AG04449 (cell line): ENCODE measurements around the gene OPHN1.
"Not testable (repeated sequence)": the region's sequence is repeated elsewhere in the genome, so short reads cannot be mapped to it uniquely, and the experiment has no call there.

Experiments used
- CTCF ChIA-PET: fragments of 350-600 bp; formaldehyde crosslinking; extraction: SDS; loops from one replicate; lab custom pipeline; 2021; ENCODE audit warnings: antibody characterized with exemption; lab: Yijun Ruan, JAX
- POLR2A ChIA-PET: fragments of 400-600, 350-600 bp; formaldehyde crosslinking; extraction: SDS; loops from one replicate; lab custom pipeline; 2020; ENCODE audit warnings: antibody characterized with exemption, inconsistent platforms; lab: Yijun Ruan, JAX
- DNase-seq: peaks from one replicate; pipeline ENCODE4 v3.0.0-alpha.2; 2010; ENCODE audit warnings: low read depth, low spot score
- H3K4me3 ChIP-seq: 2 replicates; pipeline ENCODE4 v1.5.1; 2011; ENCODE audit warnings: low read depth, mild to moderate bottlenecking, control low read depth, low read length
- TF ChIP-seq, protein P1 (sequence below): IDR thresholded peaks from one replicate; pipeline ENCODE4 v1.5.1; 2011; ENCODE audit warnings: mild to moderate bottlenecking, moderate library complexity, low read length, control low read depth, inconsistent platforms; ENCODE audit not compliant: insufficient read depth; ENCODE audit errors: missing control alignments

OPHN1 gene

DNA sequence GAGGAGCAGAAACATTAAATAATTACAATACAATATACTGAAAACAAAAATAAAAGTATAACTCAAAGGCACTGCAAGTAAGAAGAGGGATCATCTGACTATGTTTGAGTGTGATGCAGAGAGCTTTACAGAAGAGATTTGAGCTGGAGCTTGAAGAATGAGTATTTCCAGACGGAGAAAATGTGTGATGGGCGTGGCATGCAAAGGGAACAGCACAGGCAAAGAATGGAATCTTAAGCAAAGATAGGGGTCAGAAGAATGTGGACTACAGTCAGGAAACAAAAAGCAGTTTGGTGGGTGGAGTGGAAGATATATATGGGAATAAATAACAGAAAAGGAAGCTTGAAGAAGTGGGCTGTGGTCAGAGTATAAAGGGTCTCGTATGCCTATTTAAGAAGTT, 45.5 kb downstream of the OPHN1 start:
- H3K4me3 ChIP-seq: no peak overlapping the region

DNA sequence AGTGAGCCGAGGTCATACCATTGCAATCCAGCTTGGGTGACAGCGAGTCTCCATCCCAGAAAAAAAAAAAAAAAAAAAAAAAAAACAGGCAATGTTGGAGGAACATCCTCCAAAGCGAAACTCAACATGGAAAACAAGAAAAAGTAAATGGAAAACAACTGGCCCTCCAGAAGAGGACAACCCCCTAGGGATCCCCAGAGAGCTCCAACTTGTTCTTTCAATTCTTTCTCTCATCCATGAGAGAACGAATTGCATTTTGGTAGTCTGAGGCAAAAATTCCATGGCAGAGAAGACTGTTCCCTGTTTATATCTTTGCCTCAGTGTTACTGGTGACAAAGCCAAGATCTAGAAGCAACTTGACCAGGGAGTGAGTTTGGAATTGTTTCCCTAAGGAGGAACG, 49.8 kb downstream of the OPHN1 start:
- POLR2A ChIA-PET: no interaction called here
- CTCF ChIA-PET: no interaction called here
- no peak overlapping the region for H3K4me3 ChIP-seq
- TF ChIP-seq, protein P1, sequence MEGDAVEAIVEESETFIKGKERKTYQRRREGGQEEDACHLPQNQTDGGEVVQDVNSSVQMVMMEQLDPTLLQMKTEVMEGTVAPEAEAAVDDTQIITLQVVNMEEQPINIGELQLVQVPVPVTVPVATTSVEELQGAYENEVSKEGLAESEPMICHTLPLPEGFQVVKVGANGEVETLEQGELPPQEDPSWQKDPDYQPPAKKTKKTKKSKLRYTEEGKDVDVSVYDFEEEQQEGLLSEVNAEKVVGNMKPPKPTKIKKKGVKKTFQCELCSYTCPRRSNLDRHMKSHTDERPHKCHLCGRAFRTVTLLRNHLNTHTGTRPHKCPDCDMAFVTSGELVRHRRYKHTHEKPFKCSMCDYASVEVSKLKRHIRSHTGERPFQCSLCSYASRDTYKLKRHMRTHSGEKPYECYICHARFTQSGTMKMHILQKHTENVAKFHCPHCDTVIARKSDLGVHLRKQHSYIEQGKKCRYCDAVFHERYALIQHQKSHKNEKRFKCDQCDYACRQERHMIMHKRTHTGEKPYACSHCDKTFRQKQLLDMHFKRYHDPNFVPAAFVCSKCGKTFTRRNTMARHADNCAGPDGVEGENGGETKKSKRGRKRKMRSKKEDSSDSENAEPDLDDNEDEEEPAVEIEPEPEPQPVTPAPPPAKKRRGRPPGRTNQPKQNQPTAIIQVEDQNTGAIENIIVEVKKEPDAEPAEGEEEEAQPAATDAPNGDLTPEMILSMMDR: no peak
- DNase-seq: no peak

More for the DNA sequence above, 45.5 kb downstream of the OPHN1 start:
- POLR2A ChIA-PET: no interaction called here
- CTCF ChIA-PET: no interaction called here
- no peak for DNase-seq
- TF ChIP-seq, protein P1: no peak

DNA sequence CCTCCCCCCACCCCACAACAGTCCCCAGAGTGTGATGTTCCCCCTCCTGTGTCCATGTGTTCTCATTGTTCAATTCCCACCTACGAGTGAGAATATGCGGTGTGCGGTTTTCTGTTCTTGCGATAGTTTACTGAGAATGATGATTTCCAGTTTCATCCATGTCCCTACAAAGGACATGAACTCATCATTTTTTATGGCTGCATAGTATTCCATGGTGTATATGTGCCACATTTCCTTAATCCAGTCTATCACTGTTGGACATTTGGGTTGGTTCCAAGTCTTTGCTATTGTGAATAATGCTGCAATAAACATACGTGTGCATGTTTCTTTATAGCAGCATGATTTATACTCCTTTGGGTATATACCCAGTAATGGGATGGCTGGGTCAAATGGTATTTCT, 55.7 kb downstream of the OPHN1 start:
- H3K4me3 ChIP-seq, DNase-seq, CTCF ChIA-PET, POLR2A ChIA-PET: not testable (repeated sequence)

DNA sequence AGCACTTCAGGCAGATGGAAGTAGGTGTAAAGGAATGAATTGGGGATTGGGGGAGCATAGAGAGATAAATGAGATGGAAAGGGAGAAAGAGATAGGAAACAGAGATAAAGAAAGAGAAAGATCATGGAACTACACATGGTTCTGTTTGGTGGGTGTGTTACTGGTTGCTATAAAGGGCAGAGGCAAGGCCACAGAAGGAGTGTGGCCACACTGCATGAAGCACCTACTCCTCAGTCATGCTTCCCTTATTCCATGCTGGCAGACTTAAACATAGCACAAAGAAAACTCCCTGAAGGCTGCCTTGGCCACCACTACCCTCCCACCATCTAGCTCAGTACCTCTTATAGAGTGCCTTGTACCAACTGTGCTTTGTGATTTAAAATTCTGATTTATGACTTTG, 56.9 kb downstream of the OPHN1 start:
- TF ChIP-seq, protein P1: no peak
- no peak overlapping the region for H3K4me3 ChIP-seq
- POLR2A ChIA-PET: no interaction called here
- no peak for DNase-seq
- CTCF ChIA-PET: no interaction called here

DNA sequence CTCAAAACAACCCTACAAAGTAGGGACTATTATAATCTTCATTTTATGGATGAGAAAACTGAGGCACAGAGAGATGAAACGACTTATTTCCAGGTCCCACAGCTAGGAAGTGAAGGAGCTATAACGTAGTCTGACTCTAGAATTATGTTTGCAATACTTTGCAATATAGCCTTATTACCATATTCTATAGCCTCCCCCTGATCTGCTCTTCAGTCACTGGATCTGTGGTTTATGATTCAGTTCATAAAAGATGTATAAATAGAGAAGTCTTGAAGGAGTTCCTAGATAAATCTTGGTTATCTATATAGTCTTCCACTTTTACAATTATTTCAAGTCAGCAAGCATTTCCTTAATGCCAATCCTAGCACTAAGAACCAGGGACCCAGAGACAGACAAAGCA, 57.5 kb downstream of the OPHN1 start:
- TF ChIP-seq, protein P1: no peak
- H3K4me3 ChIP-seq: no peak overlapping the region
- ChIA-PET CTCF (no interaction called here), POLR2A (no interaction called here)
- DNase-seq: no peak

DNA sequence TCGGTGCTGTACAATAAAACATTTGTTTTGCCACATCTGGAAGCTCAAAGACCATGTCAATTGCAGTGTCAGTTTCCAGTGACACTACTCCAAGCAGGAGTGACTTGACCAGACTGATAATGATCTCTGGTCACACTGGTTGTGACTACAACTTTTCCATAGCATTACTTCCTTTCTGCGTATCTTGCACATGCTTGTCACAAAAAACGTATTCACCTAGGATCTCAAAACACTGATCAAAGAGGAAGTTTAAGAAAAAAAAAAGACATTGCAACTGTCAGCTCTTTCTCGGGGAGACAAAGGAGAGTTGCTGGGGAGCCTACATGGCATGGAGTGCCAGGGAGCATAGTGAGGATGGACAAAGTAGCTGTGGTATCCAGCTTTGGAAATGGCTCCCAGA, 60.6 kb downstream of the OPHN1 start:
- DNase-seq: no peak
- CTCF ChIA-PET: no interaction called here
- POLR2A ChIA-PET: no interaction called here
- no peak overlapping the region for H3K4me3 ChIP-seq
- TF ChIP-seq, protein P1: no peak

DNA sequence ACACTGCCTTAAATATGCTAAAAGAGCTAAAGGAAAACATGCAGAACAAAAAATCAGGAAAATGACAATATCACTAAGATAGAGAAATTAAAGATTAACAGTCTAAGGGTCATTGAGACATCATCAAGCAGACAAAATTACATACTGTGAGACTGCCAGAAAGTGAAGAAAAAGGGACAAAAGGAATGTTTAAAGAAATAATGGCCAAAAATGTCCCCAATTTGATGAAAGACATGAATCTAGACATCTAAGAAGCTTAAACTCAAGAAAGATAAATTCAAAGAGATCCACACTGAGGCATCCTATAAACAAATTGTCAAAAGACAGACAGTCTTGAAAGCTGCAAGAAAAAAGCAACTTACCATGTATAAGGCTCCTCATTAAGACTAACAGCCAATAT, 63.7 kb downstream of the OPHN1 start:
- TF ChIP-seq, protein P1: no peak
- H3K4me3 ChIP-seq: no peak overlapping the region
- ChIA-PET CTCF (no interaction called here), POLR2A (no interaction called here)
- DNase-seq: no peak
